MM.1S (cell line): Measurements from ENCODE around the gene ASCL1.

Experiments used
- DNase-seq: peaks from one replicate; pipeline ENCODE4 v3.0.0-alpha.2; 2015
- H2AFZ ChIP-seq: fragments of 300-600 bp; sonication (generic); 2 replicates; pipeline ENCODE4 v1.6.0; 2016; ENCODE audit warnings: antibody characterized with exemption, low read length
- H3F3A ChIP-seq: fragments of 300-600 bp; sonication (generic); 2 replicates; pipeline ENCODE4 v1.6.1; 2016; ENCODE audit warnings: mild to moderate bottlenecking, antibody characterized with exemption, low read length, moderate library complexity, mixed read lengths; ENCODE audit not compliant: insufficient read depth
- H3K27ac ChIP-seq: fragments of 300-600 bp; sonication (generic); 2 replicates; pipeline ENCODE4 v1.5.1; 2016; ENCODE audit warnings: mild to moderate bottlenecking, low read length
- H3K27me3 ChIP-seq: fragments of 300-600 bp; sonication (generic); replicated peaks from 2 replicates; pipeline ENCODE4 v1.6.0; 2016; ENCODE audit warnings: low read length; ENCODE audit not compliant: insufficient read depth
- H3K36me3 ChIP-seq: fragments of 300-600 bp; sonication (generic); replicated peaks from 2 replicates; pipeline ENCODE4 v1.6.1; 2016; ENCODE audit warnings: mild to moderate bottlenecking, low read length, mixed read lengths; ENCODE audit not compliant: insufficient read depth
- H3K4me1 ChIP-seq: fragments of 300-600 bp; sonication (generic); 2 replicates; pipeline ENCODE4 v1.6.1; 2016; ENCODE audit warnings: low read length, mixed read lengths
- H3K4me2 ChIP-seq: fragments of 300-600 bp; sonication (generic); 2 replicates; pipeline ENCODE4 v1.6.0; 2016; ENCODE audit warnings: low read depth, low read length
- H3K4me3 ChIP-seq: fragments of 300-600 bp; sonication (generic); 2 replicates; pipeline ENCODE4 v1.5.1; 2016; ENCODE audit warnings: low read length, mixed read lengths
- H3K79me2 ChIP-seq: fragments of 300-600 bp; sonication (generic); 2 replicates; pipeline ENCODE4 v1.6.1; 2016; ENCODE audit warnings: mixed run types, low read length, mixed read lengths
- H3K9ac ChIP-seq: fragments of 300-600 bp; sonication (generic); 2 replicates; pipeline ENCODE4 v1.6.1; 2016; ENCODE audit warnings: low read length, mixed read lengths
- H3K9me2 ChIP-seq: fragments of 300-600 bp; sonication (generic); replicated peaks from 2 replicates; pipeline ENCODE4 v1.6.1; 2016; ENCODE audit warnings: mild to moderate bottlenecking, low read length, mixed read lengths; ENCODE audit not compliant: insufficient read depth
- H3K9me3 ChIP-seq: fragments of 300-600 bp; sonication (generic); replicated peaks from 2 replicates; pipeline ENCODE4 v1.6.1; 2016; ENCODE audit warnings: mild to moderate bottlenecking, low read length, mixed read lengths; ENCODE audit not compliant: insufficient read depth
- H4K20me1 ChIP-seq: fragments of 300-600 bp; sonication (generic); 2 replicates; pipeline ENCODE4 v1.6.1; 2016; ENCODE audit warnings: mild to moderate bottlenecking, low read length, moderate library complexity, mixed read lengths; ENCODE audit not compliant: insufficient read depth
- CTCF ChIP-seq: fragments of 300-600 bp; sonication (generic); IDR thresholded peaks from 2 replicates; pipeline ENCODE4 v1.5.1; 2016; ENCODE audit warnings: antibody characterized with exemption, low read length, mixed read lengths
- EZH2 ChIP-seq: fragments of 300-600 bp; sonication (generic); optimal IDR thresholded peaks from 2 replicates; pipeline ENCODE3; 2017; ENCODE audit warnings: low read depth, mild to moderate bottlenecking, antibody characterized with exemption, low read length, mixed read lengths
- EZH2phosphoT487 ChIP-seq: fragments of 300-600 bp; sonication (generic); IDR thresholded peaks from 2 replicates; pipeline ENCODE4 v1.6.1; 2018; ENCODE audit warnings: antibody characterized with exemption, low read length

The ASCL1 gene

GRCh38 chr12:102953221-102953620 is 4.3 kb upstream of the ASCL1 start:
- no peak overlapping the region for H3K9ac ChIP-seq
- no peak overlapping the region for H3K27ac ChIP-seq
- no peaks in the 10 kb centered on the region for H3K79me2 ChIP-seq
- no peaks in the 10 kb centered on the region for H3K9me3 ChIP-seq
- no peak overlapping the region for H3K4me2 ChIP-seq
- H3K4me3 ChIP-seq: no peak overlapping the region
- H2AFZ ChIP-seq: no peak overlapping the region
- H3F3A ChIP-seq: no peaks in the 10 kb centered on the region
- no peaks in the 10 kb centered on the region for H3K27me3 ChIP-seq
- no peaks in the 10 kb centered on the region for H3K36me3 ChIP-seq
- no peak for TF ChIP-seq EZH2
- H3K9me2 ChIP-seq: no peaks in the 10 kb centered on the region
- no peaks in the 10 kb centered on the region for H3K4me1 ChIP-seq
- no peak for DNase-seq
- no peaks in the 10 kb centered on the region for H4K20me1 ChIP-seq

GRCh38 chr12:102954134-102954533 is 3.3 kb upstream of the ASCL1 start:
- Histone ChIP-seq H3K79me2 (no peaks in the 10 kb centered on the region), H2AFZ (no peak overlapping the region), H3K4me1 (no peaks in the 10 kb centered on the region), H3K4me3 (no peak overlapping the region), H3K9me2 (no peaks in the 10 kb centered on the region), H3K9ac (no peak overlapping the region), H3K36me3 (no peaks in the 10 kb centered on the region), H3K9me3 (no peaks in the 10 kb centered on the region), H3K27me3 (peaks cover 7% of the 10 kb centered on the region; the same call in 1 of the 2 replicates), H3K4me2 (no peak overlapping the region), H3F3A (no peaks in the 10 kb centered on the region), H4K20me1 (no peaks in the 10 kb centered on the region), H3K27ac (no peak overlapping the region)
- no peak for TF ChIP-seq EZH2phosphoT487
- TF ChIP-seq CTCF: no peak
- TF ChIP-seq EZH2: no peak
- DNase-seq: no peak

GRCh38 chr12:102955926-102956737 is 1.3 kb upstream of the ASCL1 start:
- Histone ChIP-seq H4K20me1 (no peaks in the 10 kb centered on the region), H3K4me1 (no peaks in the 10 kb centered on the region), H3K4me3 (no peak overlapping the region), H3F3A (no peaks in the 10 kb centered on the region), H2AFZ (no peak overlapping the region), H3K36me3 (no peaks in the 10 kb centered on the region), H3K4me2 (no peak overlapping the region), H3K9ac (no peak overlapping the region), H3K9me3 (no peaks in the 10 kb centered on the region), H3K79me2 (no peaks in the 10 kb centered on the region), H3K9me2 (no peaks in the 10 kb centered on the region), H3K27ac (no peak overlapping the region), H3K27me3 (peaks cover 7% of the 10 kb centered on the region; the same call in 1 of the 2 replicates)
- no peak for TF ChIP-seq EZH2phosphoT487
- no peak for TF ChIP-seq CTCF
- TF ChIP-seq EZH2: no peak
- no peak for DNase-seq

GRCh38 chr12:102956738-102957327 is 641 bp upstream of the ASCL1 start:
- no peak overlapping the region for H3K9ac ChIP-seq
- no peaks in the 10 kb centered on the region for H3K9me3 ChIP-seq
- DNase-seq: no peak
- H3K4me1 ChIP-seq: no peaks in the 10 kb centered on the region
- H2AFZ ChIP-seq: no peak overlapping the region
- H3K4me2 ChIP-seq: no peak overlapping the region
- H3K79me2 ChIP-seq: no peaks in the 10 kb centered on the region
- no peak overlapping the region for H3K4me3 ChIP-seq
- TF ChIP-seq CTCF (no peak), EZH2phosphoT487 (no peak), EZH2 (no peak)
- no peak overlapping the region for H3K27ac ChIP-seq
- no peaks in the 10 kb centered on the region for H3K9me2 ChIP-seq
- peaks cover 7% of the 10 kb centered on the region; the same call in 1 of the 2 replicates for H3K27me3 ChIP-seq
- H3K36me3 ChIP-seq: no peaks in the 10 kb centered on the region
- H4K20me1 ChIP-seq: no peaks in the 10 kb centered on the region
- H3F3A ChIP-seq: no peaks in the 10 kb centered on the region
